HEK293T (cell line): Measurements from ENCODE around the gene BCAR3.
A peak's percentile ranks its signal among the peaks of the same experiment; 100 is the strongest.

ENCODE experiments used
- CTCF ChIA-PET: fragments of 350-600 bp; formaldehyde crosslinking; extraction: SDS; loops from one replicate; lab custom pipeline; 2021; ENCODE audit warnings: antibody characterized with exemption, inconsistent platforms; lab: Yijun Ruan, JAX
- POLR2A ChIA-PET: fragments of 350-600 bp; formaldehyde crosslinking; extraction: SDS; loops from one replicate; lab custom pipeline; 2020; ENCODE audit warnings: antibody characterized with exemption, inconsistent platforms; lab: Yijun Ruan, JAX
- DNase-seq: peaks from one replicate; pipeline ENCODE4 v3.0.0; 2012; ENCODE audit warnings: mixed read lengths; ENCODE audit errors: extremely low spot score
- ARNT ChIP-seq: fragments of 450-650 bp; IDR thresholded peaks from 2 replicates; pipeline ENCODE4 v1.6.1; 2017; ENCODE audit warnings: mild to moderate bottlenecking
- BHLHE40 ChIP-seq: fragments of 450-650 bp; IDR thresholded peaks from 2 replicates; pipeline ENCODE4 v1.6.1; 2016; ENCODE audit warnings: mild to moderate bottlenecking, moderate library complexity, borderline replicate concordance
- CTBP1 ChIP-seq: fragments of 450-650 bp; IDR thresholded peaks from 2 replicates; pipeline ENCODE4 v1.6.1; 2016; ENCODE audit warnings: borderline replicate concordance
- ELF4 ChIP-seq: fragments of 450-650 bp; IDR thresholded peaks from 2 replicates; pipeline ENCODE4 v1.6.1; 2017; ENCODE audit warnings: antibody characterized with exemption
- FOXA1 ChIP-seq: fragments of 450-650 bp; IDR thresholded peaks from 2 replicates; pipeline ENCODE4 v1.6.1; 2016; ENCODE audit warnings: mild to moderate bottlenecking
- FOXK2 ChIP-seq: fragments of 450-650 bp; IDR thresholded peaks from 2 replicates; pipeline ENCODE4 v1.6.1; 2016; ENCODE audit warnings: mild to moderate bottlenecking
- FOXM1 ChIP-seq: fragments of 450-650 bp; IDR thresholded peaks from 2 replicates; pipeline ENCODE4 v1.6.1; 2017; ENCODE audit warnings: mild to moderate bottlenecking, borderline replicate concordance
- HDGF ChIP-seq: fragments of 450-650 bp; IDR thresholded peaks from 2 replicates; pipeline ENCODE4 v1.6.1; 2017; ENCODE audit warnings: antibody characterized with exemption, borderline replicate concordance
- L3MBTL2 ChIP-seq: fragments of 450-650 bp; conservative IDR thresholded peaks from 2 replicates; pipeline ENCODE4 v1.6.1; 2016; ENCODE audit warnings: mild to moderate bottlenecking
- LEF1 ChIP-seq: fragments of 450-650 bp; IDR thresholded peaks from 2 replicates; pipeline ENCODE4 v1.6.1; 2017; ENCODE audit warnings: mild to moderate bottlenecking, borderline replicate concordance
- NFRKB ChIP-seq: fragments of 450-650 bp; IDR thresholded peaks from 2 replicates; pipeline ENCODE4 v1.6.1; 2016; ENCODE audit warnings: mild to moderate bottlenecking, moderate library complexity
- PKNOX1 ChIP-seq: fragments of 450-650 bp; IDR thresholded peaks from 2 replicates; pipeline ENCODE4 v1.6.1; 2016
- SP1 ChIP-seq: fragments of 450-650 bp; IDR thresholded peaks from 2 replicates; pipeline ENCODE4 v1.6.1; 2017
- SUZ12 ChIP-seq: fragments of 450-650 bp; IDR thresholded peaks from 2 replicates; pipeline ENCODE4 v1.6.1; 2016; ENCODE audit warnings: mild to moderate bottlenecking
- TARDBP ChIP-seq: fragments of 450-650 bp; IDR thresholded peaks from 2 replicates; pipeline ENCODE4 v1.6.1; 2016
- ZNF384 ChIP-seq: fragments of 450-650 bp; IDR thresholded peaks from 2 replicates; pipeline ENCODE4 v1.6.1; 2016

Gene BCAR3

GRCh38 chr1:93616221-93616995, 65.2 kb downstream of the BCAR3 start:
- POLR2A ChIA-PET: interaction anchor here (1.1 kb wide), 1 partner anchor 229 kb away, joined by 3 read pairs; no protein-coding TSS in a partner anchor
- TF ChIP-seq ARNT (no peak), TARDBP (no peak), HDGF (no peak), L3MBTL2 (no peak), SP1 (no peak), FOXM1 (no peak), ELF4 (no peak), ZNF384 (no peak), FOXA1 (no peak), SUZ12 (no peak), NFRKB (no peak), CTBP1 (no peak), PKNOX1 (no peak), LEF1 (no peak)
- CTCF ChIA-PET: interaction anchor here (0.5 to 3.0 kb wide), 4 partner anchors 13 to 198 kb away, joined by 3 to 13 read pairs (median 5); no protein-coding TSS in a partner anchor
- DNase-seq: peak; percentile 38

GRCh38 chr1:93615582-93616150, 66.0 kb downstream of the BCAR3 start:
- ChIA-PET CTCF (interaction anchor here (3.0 kb wide), 1 partner anchor 14 kb away, joined by 13 read pairs; no protein-coding TSS in a partner anchor), POLR2A (interaction anchor here (1.0 to 1.1 kb wide), 2 partner anchors 169 to 230 kb away, joined by 3 read pairs; no protein-coding TSS in a partner anchor)
- TF ChIP-seq PKNOX1 (no peak), CTBP1 (no peak), LEF1 (no peak), ARNT (no peak), FOXM1 (no peak)
- DNase-seq: no peak

GRCh38 chr1:93614986-93615581, 66.6 kb downstream of the BCAR3 start:
- ChIA-PET POLR2A (interaction anchor here (0.7 to 1.1 kb wide), 3 partner anchors 169 to 231 kb away, joined by 3 read pairs; no protein-coding TSS in a partner anchor), CTCF (interaction anchor here (3.0 kb wide), 1 partner anchor 14 kb away, joined by 13 read pairs; no protein-coding TSS in a partner anchor)
- DNase-seq: no peak
- TF ChIP-seq L3MBTL2: no peak
- TF ChIP-seq SUZ12: no peak
- no peak for TF ChIP-seq TARDBP
- TF ChIP-seq BHLHE40: no peak
- TF ChIP-seq ELF4: no peak
- no peak for TF ChIP-seq HDGF
- TF ChIP-seq LEF1: no peak
- no peak for TF ChIP-seq FOXK2
- TF ChIP-seq SP1: no peak
- no peak for TF ChIP-seq ARNT
- TF ChIP-seq CTBP1: no peak
- no peak for TF ChIP-seq NFRKB
- TF ChIP-seq FOXA1: no peak
- no peak for TF ChIP-seq ZNF384
- no peak for TF ChIP-seq FOXM1
- TF ChIP-seq PKNOX1: no peak

GRCh38 chr1:93614541-93614940, 67.1 kb downstream of the BCAR3 start:
- TF ChIP-seq TARDBP (no peak), FOXK2 (no peak), SP1 (no peak), NFRKB (no peak), HDGF (no peak), ZNF384 (no peak), FOXM1 (no peak), ARNT (no peak), BHLHE40 (no peak), SUZ12 (no peak), LEF1 (no peak), CTBP1 (no peak), FOXA1 (no peak), ELF4 (no peak), L3MBTL2 (no peak), PKNOX1 (no peak)
- ChIA-PET POLR2A (interaction anchor here (0.7 to 1.0 kb wide), 2 partner anchors 168 to 231 kb away, joined by 3 read pairs; no protein-coding TSS in a partner anchor), CTCF (no interaction called here)
- no peak for DNase-seq

GRCh38 chr1:93613898-93614297, 67.7 kb downstream of the BCAR3 start:
- ChIA-PET POLR2A (no interaction called here), CTCF (interaction anchor here (0.8 kb wide), 1 partner anchor 180 kb away, joined by 3 read pairs; no protein-coding TSS in a partner anchor)
- TF ChIP-seq FOXA1 (no peak), TARDBP (no peak), SUZ12 (no peak), ARNT (no peak), PKNOX1 (no peak), CTBP1 (no peak), NFRKB (no peak), ELF4 (no peak), L3MBTL2 (no peak), FOXM1 (no peak)
- DNase-seq: no peak
